CD14-positive monocyte (primary cell): ENCODE data around the gene ZMYND10. TPM values are rescaled to one million over a fixed set of nuclear protein-coding genes. Genes with fewer than 3 reads are reported as not detected.

Experiments
- DNase-seq, 3 donors: peaks; one replicate each; pipeline ENCODE4 v3.0.0-alpha.2; 2011 to 2022
- H2AFZ ChIP-seq: 2 replicates; pipeline ENCODE4 v1.6.0; 2012; ENCODE audit warnings: mild to moderate bottlenecking, low read depth, low read length, inconsistent platforms; ENCODE audit not compliant: insufficient read depth, poor library complexity, severe bottlenecking
- H3K27ac ChIP-seq, 2 donors: 1 replicate in 1 of 2; 2 replicates in 1 of 2; pipeline ENCODE4 v1.5.1; 2012 to 2013; ENCODE audit warnings: low read length in 2 of 2, control low read depth in 1 of 2, inconsistent platforms in 1 of 2, low read depth in 1 of 2, mild to moderate bottlenecking in 1 of 2
- H3K27me3 ChIP-seq, 2 donors: one replicate each; pipeline versions ENCODE4 v1.6.0 to v1.6.1; 2011 to 2013; ENCODE audit warnings: low read length in 2 of 2; ENCODE audit not compliant: control insufficient read depth in 2 of 2, insufficient read depth in 2 of 2
- H3K36me3 ChIP-seq, 2 donors: replicated peaks in 1 of 2; 1 replicate in 1 of 2; 2 replicates in 1 of 2; pipeline versions ENCODE4 v1.5.1 to v1.6.1; 2012 to 2013; ENCODE audit warnings: low read length in 2 of 2, control low read depth in 1 of 2, inconsistent platforms in 1 of 2, mild to moderate bottlenecking in 1 of 2; ENCODE audit not compliant: insufficient read depth in 2 of 2, control insufficient read depth in 1 of 2
- H3K4me1 ChIP-seq, 2 donors: 1 replicate in 1 of 2; 2 replicates in 1 of 2; pipeline versions ENCODE4 v1.5.1 to v1.6.1; 2012 to 2013; ENCODE audit warnings: low read length in 2 of 2, control low read depth in 1 of 2, inconsistent platforms in 1 of 2, mild to moderate bottlenecking in 1 of 2, moderate library complexity in 1 of 2; ENCODE audit not compliant: insufficient read depth in 2 of 2, control insufficient read depth in 1 of 2
- H3K4me2 ChIP-seq: replicated peaks from 2 replicates; pipeline ENCODE3; 2012; ENCODE audit warnings: low read length, moderate library complexity, mild to moderate bottlenecking; ENCODE audit not compliant: poor library complexity, severe bottlenecking; ENCODE audit errors: extremely low read depth
- H3K4me3 ChIP-seq, 3 experiments: fragments of 200-600 bp in 1 of 3; sonication (generic) in 1 of 3; replicated peaks in 1 of 3; 1 replicate in 2 of 3; 2 replicates in 1 of 3; pipeline ENCODE4 v1.5.1; 2011 to 2013; ENCODE audit warnings: low read length in 3 of 3, mild to moderate bottlenecking in 3 of 3, control low read depth in 2 of 3, low read depth in 2 of 3, inconsistent platforms in 1 of 3, moderate library complexity in 1 of 3
- H3K79me2 ChIP-seq: 2 replicates; pipeline ENCODE4 v1.6.0; 2012; ENCODE audit warnings: mild to moderate bottlenecking, control low read depth, inconsistent platforms, low read length, moderate library complexity; ENCODE audit not compliant: insufficient read depth
- H3K9ac ChIP-seq: 2 replicates; pipeline ENCODE4 v1.6.0; 2017; ENCODE audit warnings: low read length, mild to moderate bottlenecking; ENCODE audit not compliant: insufficient read depth, poor library complexity, severe bottlenecking
- H3K9me3 ChIP-seq, 2 donors: replicated peaks in 1 of 2; 1 replicate in 1 of 2; 2 replicates in 1 of 2; pipeline versions ENCODE4 v1.5.1 to v1.6.1; 2012 to 2013; ENCODE audit warnings: low read length in 2 of 2, control low read depth in 1 of 2; ENCODE audit not compliant: control insufficient read depth in 1 of 2, insufficient read depth in 1 of 2
- H4K20me1 ChIP-seq: 2 replicates; pipeline ENCODE4 v1.6.0; 2012; ENCODE audit warnings: mild to moderate bottlenecking, low read length, control low read depth, moderate library complexity; ENCODE audit not compliant: insufficient read depth
- H3K27ac Mint-ChIP-seq, 7 donors: one replicate each; pipeline ENCODE4 v1.8.0; 2020; ENCODE audit warnings: mild to moderate bottlenecking in 7 of 7, mixed read lengths in 7 of 7, moderate library complexity in 6 of 7, inconsistent platforms in 2 of 7
- H3K27me3 Mint-ChIP-seq, 3 donors: one replicate each; pipeline ENCODE4 v1.8.0; 2021 to 2022; ENCODE audit warnings: low read depth in 3 of 3, mild to moderate bottlenecking in 3 of 3, mixed read lengths in 3 of 3, moderate library complexity in 3 of 3, inconsistent platforms in 1 of 3
- H3K36me3 Mint-ChIP-seq, 2 donors: one replicate each; pipeline ENCODE4 v1.8.0; 2020; ENCODE audit warnings: mixed read lengths in 2 of 2, inconsistent platforms in 1 of 2, mild to moderate bottlenecking in 1 of 2
- H3K4me1 Mint-ChIP-seq: one replicate; pipeline ENCODE4 v1.8.0; 2020; ENCODE audit warnings: mild to moderate bottlenecking, mixed read lengths
- H3K4me3 Mint-ChIP-seq, 2 donors: one replicate each; pipeline ENCODE4 v1.8.0; 2020; ENCODE audit warnings: mild to moderate bottlenecking in 2 of 2, mixed read lengths in 2 of 2, moderate library complexity in 1 of 2
- H3K9me3 Mint-ChIP-seq, 7 donors: one replicate each; pipeline ENCODE4 v1.8.0; 2020 to 2022; ENCODE audit warnings: mixed read lengths in 7 of 7, mild to moderate bottlenecking in 6 of 7, moderate library complexity in 6 of 7, inconsistent platforms in 2 of 7
- WGBS: methylation state at CpG from one replicate; pipeline ENCODE4 v1.1.5; 2013; ENCODE audit warnings: missing lambda C conversion rate; ENCODE audit not compliant: insufficient coverage; 5-methylcytosine and 5-hydroxymethylcytosine counted together
- intact Hi-C, 2 donors: fragments of 100-400 bp; cut with micrococcal nuclease; formaldehyde crosslinking; loops; one replicate each; pipeline versions ENCODE4 v1.15.0 to v1.15.1; 2023
- polyA plus RNA-seq, 3 donors: library from polyadenylated mRNA; depleted of rRNA in 1 of 3; unstranded in 2 of 3; stranded (reverse) in 1 of 3; fragments of 300-500 nt in 2 of 3; fragments of >200 nt in 1 of 3; fragmentation: Illumina TruSeq in 2 of 3; gene quantifications; 1 replicate in 2 of 3; 2 replicates in 1 of 3; pipeline ENCODE4 v1.2.3, GENCODE V29; 2012 to 2021
- TF ChIP-seq, protein P1 (sequence below): fragments of 200-600 bp; IDR thresholded peaks from one replicate; pipeline ENCODE4 v1.8.0; 2022; ENCODE audit warnings: antibody characterized with exemption, mild to moderate bottlenecking

The ZMYND10 gene
- polyA plus RNA-seq, 3 donors: 0.12 to 1.7 (median 0.19) TPM

GRCh38 chr3:50298836-50299637, 46.5 kb downstream of the ZMYND10 start, which contains the start of the genes HYAL3 and NAA80:
HYAL3 (minus strand) TSS chr3:50299405; CDS start chr3:50295602, 3,803 bp downstream.
NAA80 (minus strand) TSS chr3:50299405; CDS start chr3:50297463, 1,942 bp downstream.
- H3K27me3 ChIP-seq: no peaks in the 10 kb centered on the region
- H2AFZ ChIP-seq: peak within 1 kb of the TSS; percentile 81
- Mint-ChIP-seq H3K36me3 (peaks cover 2 to 11% of the 10 kb centered on the region in 2 donors), H3K4me1 (peaks cover 34% of the 10 kb centered on the region), H3K9me3 (no peaks in the 10 kb centered on the region), H3K27me3 (no peaks in the 10 kb centered on the region), H3K27ac (peak within 1 kb of the TSS; percentile 99), H3K4me3 (peak within 1 kb of the TSS; percentile 90 to 95)
- peak within 1 kb of the TSS; percentile 85 for H3K9ac ChIP-seq
- no peaks in the 10 kb centered on the region for H3K9me3 ChIP-seq
- DNase-seq: peak; percentile 98 to 100 (median 100)
- peak within 1 kb of the TSS; percentile 40 to 94 (median 84) for H3K4me3 ChIP-seq
- H3K4me1 ChIP-seq: peaks cover 32 to 37% of the 10 kb centered on the region in 2 donors
- intact Hi-C loops: loop anchor here (2.0 to 5.0 kb wide), 2 partner anchors 22 to 38 kb away; no protein-coding TSS in a partner anchor
- TF ChIP-seq, protein P1, sequence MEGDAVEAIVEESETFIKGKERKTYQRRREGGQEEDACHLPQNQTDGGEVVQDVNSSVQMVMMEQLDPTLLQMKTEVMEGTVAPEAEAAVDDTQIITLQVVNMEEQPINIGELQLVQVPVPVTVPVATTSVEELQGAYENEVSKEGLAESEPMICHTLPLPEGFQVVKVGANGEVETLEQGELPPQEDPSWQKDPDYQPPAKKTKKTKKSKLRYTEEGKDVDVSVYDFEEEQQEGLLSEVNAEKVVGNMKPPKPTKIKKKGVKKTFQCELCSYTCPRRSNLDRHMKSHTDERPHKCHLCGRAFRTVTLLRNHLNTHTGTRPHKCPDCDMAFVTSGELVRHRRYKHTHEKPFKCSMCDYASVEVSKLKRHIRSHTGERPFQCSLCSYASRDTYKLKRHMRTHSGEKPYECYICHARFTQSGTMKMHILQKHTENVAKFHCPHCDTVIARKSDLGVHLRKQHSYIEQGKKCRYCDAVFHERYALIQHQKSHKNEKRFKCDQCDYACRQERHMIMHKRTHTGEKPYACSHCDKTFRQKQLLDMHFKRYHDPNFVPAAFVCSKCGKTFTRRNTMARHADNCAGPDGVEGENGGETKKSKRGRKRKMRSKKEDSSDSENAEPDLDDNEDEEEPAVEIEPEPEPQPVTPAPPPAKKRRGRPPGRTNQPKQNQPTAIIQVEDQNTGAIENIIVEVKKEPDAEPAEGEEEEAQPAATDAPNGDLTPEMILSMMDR: peak; percentile 63
- 0% methylated on average over 50 of the region's 61 CpGs for WGBS
- H3K36me3 ChIP-seq: no peaks in the 10 kb centered on the region
- H3K4me2 ChIP-seq: peak within 1 kb of the TSS; percentile 99
- H3K79me2 ChIP-seq: peaks cover 39% of the 10 kb centered on the region
- H3K27ac ChIP-seq: peak within 1 kb of the TSS; percentile 99 to 100
- no peaks in the 10 kb centered on the region for H4K20me1 ChIP-seq

DNA sequence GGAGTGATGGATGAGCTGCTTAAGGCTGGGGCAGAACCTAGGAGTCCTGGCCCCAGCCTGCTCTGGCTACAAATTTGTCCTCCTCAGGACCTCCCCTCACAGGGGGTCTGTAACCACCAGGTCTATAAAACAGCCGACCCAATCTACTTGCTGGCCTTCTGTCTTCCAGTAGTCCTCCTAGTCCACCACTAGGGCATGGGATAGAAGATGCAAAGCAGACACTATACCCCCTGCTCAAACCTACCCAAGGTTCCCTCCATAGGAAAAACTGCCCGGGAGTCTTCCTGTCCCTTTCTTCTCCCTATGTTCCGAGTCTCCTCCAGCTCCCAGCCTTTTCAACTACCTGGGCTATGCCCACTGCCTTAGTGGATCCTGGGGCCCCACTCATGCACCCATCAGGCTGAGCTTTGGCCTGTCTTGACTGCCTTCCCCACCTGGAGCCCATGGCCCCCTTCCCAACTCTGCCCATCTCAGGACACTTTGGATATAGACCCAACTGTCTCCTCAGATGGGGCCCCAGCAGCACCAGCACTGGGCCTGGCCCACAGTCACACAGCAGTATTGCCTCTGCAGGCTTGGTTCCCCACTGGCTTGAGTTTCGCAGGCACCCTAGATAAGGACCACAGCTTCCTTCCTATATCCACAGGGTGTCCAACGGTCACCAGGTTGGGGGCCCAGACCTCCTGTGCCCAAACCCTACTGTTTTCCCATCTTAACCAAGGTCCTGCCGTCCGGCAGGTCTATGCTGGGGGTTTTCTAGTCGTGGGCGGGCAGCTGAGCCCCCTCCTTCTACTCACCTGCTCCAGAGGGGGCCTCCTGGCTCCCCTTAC, 47.4 kb downstream of the ZMYND10 start:
- Histone ChIP-seq H3K4me3 (peak overlapping the region; percentile 34 to 94 (median 84)), H3K4me1 (peaks cover 32 to 39% of the 10 kb centered on the region in 2 donors), H3K9me3 (no peaks in the 10 kb centered on the region), H4K20me1 (no peaks in the 10 kb centered on the region), H3K79me2 (peaks cover 39% of the 10 kb centered on the region), H3K27ac (peak overlapping the region; percentile 99 to 100), H3K27me3 (no peaks in the 10 kb centered on the region), H3K9ac (peak overlapping the region; percentile 85), H3K36me3 (no peaks in the 10 kb centered on the region), H2AFZ (no peak overlapping the region), H3K4me2 (peak overlapping the region; percentile 99)
- intact Hi-C loops: loop anchor here (2.0 to 5.0 kb wide), 2 partner anchors 23 to 39 kb away; no protein-coding TSS in a partner anchor
- Mint-ChIP-seq H3K9me3 (no peaks in the 10 kb centered on the region), H3K27me3 (no peaks in the 10 kb centered on the region), H3K4me1 (peaks cover 34% of the 10 kb centered on the region), H3K36me3 (peaks cover 2 to 11% of the 10 kb centered on the region in 2 donors), H3K27ac (peak overlapping the region; percentile 99), H3K4me3 (peak overlapping the region; percentile 90 to 95)
- DNase-seq: peak in 2 of 3 donors; percentile 29 to 40
- TF ChIP-seq, protein P1: peak; percentile 7
- 15% methylated on average over 9 of the region's 9 CpGs for WGBS
